Liver (tissue), 9 donors: ENCODE measurements around the gene ESPN. TPM values are rescaled to one million over a fixed set of nuclear protein-coding genes. Genes with fewer than 3 reads are reported as not detected.

Experiments used
- DNase-seq: peaks from one replicate; pipeline ENCODE4 v3.0.0-alpha.2; 2017; ENCODE audit warnings: low spot score
- H3K27ac ChIP-seq, 2 donors: one replicate each; pipeline ENCODE4 v1.7.0; 2013; ENCODE audit warnings: inconsistent platforms in 2 of 2, low read length in 2 of 2, control low read depth in 1 of 2, low read depth in 1 of 2, mild to moderate bottlenecking in 1 of 2
- H3K27me3 ChIP-seq, 4 donors: one replicate each; pipeline versions ENCODE4 v1.6.1 to v1.7.0; 2013; ENCODE audit warnings: low read length in 3 of 4, inconsistent platforms in 1 of 4, mild to moderate bottlenecking in 1 of 4, moderate library complexity in 1 of 4; ENCODE audit not compliant: control insufficient read depth in 4 of 4, insufficient read depth in 4 of 4
- H3K36me3 ChIP-seq, 4 donors: one replicate each; pipeline versions ENCODE4 v1.6.1 to v1.7.0; 2013; ENCODE audit warnings: low read length in 3 of 4, mild to moderate bottlenecking in 3 of 4, low read depth in 1 of 4, moderate library complexity in 1 of 4; ENCODE audit not compliant: control insufficient read depth in 4 of 4, insufficient read depth in 3 of 4
- H3K4me1 ChIP-seq, 4 donors: one replicate each; pipeline versions ENCODE4 v1.6.1 to v1.7.0; 2013; ENCODE audit warnings: low read length in 3 of 4, mild to moderate bottlenecking in 3 of 4, moderate library complexity in 1 of 4; ENCODE audit not compliant: control insufficient read depth in 4 of 4, insufficient read depth in 4 of 4
- H3K4me3 ChIP-seq, 3 donors: one replicate each; pipeline versions ENCODE4 v1.6.1 to v1.7.0; 2013; ENCODE audit warnings: low read length in 3 of 3, control low read depth in 1 of 3, low read depth in 1 of 3, mild to moderate bottlenecking in 1 of 3
- H3K9ac ChIP-seq, 2 donors: one replicate each; pipeline ENCODE4 v1.7.0; 2013; ENCODE audit warnings: low read length in 2 of 2, mild to moderate bottlenecking in 2 of 2, moderate library complexity in 2 of 2, control low read depth in 1 of 2, low read depth in 1 of 2
- H3K9me3 ChIP-seq, 4 donors: one replicate each; pipeline versions ENCODE4 v1.6.1 to v1.7.0; 2013; ENCODE audit warnings: low read length in 3 of 4; ENCODE audit not compliant: control insufficient read depth in 4 of 4
- EGR1 ChIP-seq, 2 donors: IDR thresholded peaks; 2 replicates each; pipeline ENCODE4 v1.6.1; 2016 to 2018; ENCODE audit warnings: antibody characterized with exemption in 2 of 2, low read depth in 2 of 2
- FOXA1 ChIP-seq: IDR thresholded peaks from 2 replicates; pipeline ENCODE4 v1.6.1; 2016; ENCODE audit warnings: antibody characterized with exemption
- FOXA2 ChIP-seq: IDR thresholded peaks from 2 replicates; pipeline ENCODE4 v1.6.1; 2016; ENCODE audit warnings: antibody characterized with exemption
- GABPA ChIP-seq, 2 donors: IDR thresholded peaks in 1 of 2; conservative IDR thresholded peaks in 1 of 2; 2 replicates each; pipeline ENCODE4 v1.6.1; 2016; ENCODE audit warnings: antibody characterized with exemption in 2 of 2, mild to moderate bottlenecking in 1 of 2, moderate library complexity in 1 of 2
- HNF4A ChIP-seq, 2 donors: conservative IDR thresholded peaks; 2 replicates each; pipeline ENCODE4 v1.6.1; 2016; ENCODE audit warnings: antibody characterized with exemption in 2 of 2, mild to moderate bottlenecking in 2 of 2
- HNF4G ChIP-seq: IDR thresholded peaks from 2 replicates; pipeline ENCODE4 v1.6.1; 2016; ENCODE audit warnings: antibody characterized with exemption
- JUND ChIP-seq, 2 donors: IDR thresholded peaks; 2 replicates each; pipeline ENCODE4 v1.6.1; 2016; ENCODE audit warnings: antibody characterized with exemption in 2 of 2
- NR2F2 ChIP-seq: IDR thresholded peaks from 2 replicates; pipeline ENCODE4 v1.6.1; 2016; ENCODE audit warnings: antibody characterized with exemption
- RAD21 ChIP-seq, 2 donors: IDR thresholded peaks; 2 replicates each; pipeline ENCODE4 v1.6.1; 2016; ENCODE audit warnings: antibody characterized with exemption in 2 of 2, mild to moderate bottlenecking in 2 of 2
- RXRA ChIP-seq, 2 donors: IDR thresholded peaks; 2 replicates each; pipeline ENCODE4 v1.6.1; 2017 to 2018; ENCODE audit warnings: antibody characterized with exemption in 2 of 2, mild to moderate bottlenecking in 1 of 2
- SP1 ChIP-seq: IDR thresholded peaks from 2 replicates; pipeline ENCODE4 v1.6.1; 2018; ENCODE audit warnings: antibody characterized with exemption, mild to moderate bottlenecking
- TAF1 ChIP-seq: conservative IDR thresholded peaks from 2 replicates; pipeline ENCODE4 v1.6.1; 2016; ENCODE audit warnings: antibody characterized with exemption, mild to moderate bottlenecking
- YY1 ChIP-seq: IDR thresholded peaks from 2 replicates; pipeline ENCODE4 v1.6.1; 2016; ENCODE audit warnings: antibody characterized with exemption, mild to moderate bottlenecking
- WGBS: extraction: QIAGEN DNeasy Blood & Tissue Kit; methylation state at CpG from one replicate; pipeline ENCODE4 v1.1.7; 2013; 5-methylcytosine and 5-hydroxymethylcytosine counted together
- polyA plus RNA-seq, 2 donors: library from polyadenylated mRNA; stranded (reverse) in 1 of 2; unstranded in 1 of 2; fragments of 200-250 nt in 1 of 2; fragments of >200 nt in 1 of 2; fragmentation: Nextera tagmentation in 1 of 2; extraction: Ambion mirVana in 1 of 2; gene quantifications; one replicate each; pipeline versions ENCODE4 v1.2.1 to v1.2.3, GENCODE V29; 2013 to 2015
- total RNA-seq, 2 donors: library from RNA; depleted of rRNA; stranded (reverse); fragments of >200 nt; gene quantifications; one replicate each; pipeline ENCODE4 v1.2.3, GENCODE V29; 2014
- TF ChIP-seq, protein P1 (sequence below): IDR thresholded peaks from 2 replicates; pipeline ENCODE4 v1.6.1; 2016; ENCODE audit warnings: antibody characterized with exemption
- TF ChIP-seq, protein P2 (sequence below): IDR thresholded peaks from 2 replicates; pipeline ENCODE4 v1.6.1; 2016; ENCODE audit warnings: antibody characterized with exemption
- TF ChIP-seq, protein P3 (sequence below): fragments of 150-350 bp; IDR thresholded peaks from 2 replicates; pipeline ENCODE4 v1.5.1; 2017; ENCODE audit warnings: improper control_type of control experiment, low read depth, low read length; ENCODE audit not compliant: missing input control
- TF ChIP-seq, protein P4 (sequence below): IDR thresholded peaks from 2 replicates; pipeline ENCODE4 v1.6.1; 2016; ENCODE audit warnings: antibody characterized with exemption
- TF ChIP-seq, protein P5 (sequence below): IDR thresholded peaks from 2 replicates; pipeline ENCODE4 v1.6.1; 2016; ENCODE audit warnings: antibody characterized with exemption, mild to moderate bottlenecking
- donor health status: healthy.
- donor health status: healthy.
- donor health status: healthy.
- donor health status: healthy.
- donor health status: healthy.

ESPN gene
- total and polyA plus RNA-seq, 4 donors = 61.5 to 103 (median 68.2) TPM

DNA sequence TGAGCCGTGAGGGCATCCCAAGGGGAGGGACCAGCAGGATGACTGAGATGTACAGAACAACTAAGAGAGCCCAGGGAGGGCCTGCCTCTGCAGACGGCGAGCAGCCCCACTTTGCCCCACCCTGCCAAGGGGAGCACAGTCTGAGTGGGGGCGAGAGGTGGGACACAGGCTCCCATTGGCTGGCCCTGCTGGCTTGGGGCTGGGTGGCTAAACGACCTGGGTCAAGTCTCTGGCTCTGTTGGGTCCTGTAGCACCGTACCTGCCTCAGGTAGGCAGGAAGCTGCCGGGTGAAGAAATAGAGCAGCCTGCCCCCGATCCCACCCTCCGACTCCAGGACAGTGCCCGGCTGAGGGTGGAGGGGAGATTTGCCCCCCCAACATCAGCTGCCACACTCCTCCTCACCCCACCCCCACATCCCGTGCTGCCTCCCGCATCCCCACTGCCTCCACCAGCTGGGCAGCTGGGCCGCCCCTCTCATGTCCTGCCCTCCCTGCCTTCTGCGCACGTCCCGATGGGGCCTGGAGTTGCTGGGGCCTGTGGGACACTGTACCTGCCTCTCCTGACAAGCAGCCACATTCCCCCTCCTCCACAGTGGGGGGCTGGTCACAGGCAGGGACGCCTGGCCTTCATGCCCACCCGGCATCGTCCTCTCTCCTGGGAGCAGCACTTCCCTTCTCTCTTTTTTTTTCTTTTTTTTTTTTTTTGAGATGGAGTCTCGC lies 79.5 kb downstream of the ESPN start (continued):
- TF ChIP-seq, protein P1, sequence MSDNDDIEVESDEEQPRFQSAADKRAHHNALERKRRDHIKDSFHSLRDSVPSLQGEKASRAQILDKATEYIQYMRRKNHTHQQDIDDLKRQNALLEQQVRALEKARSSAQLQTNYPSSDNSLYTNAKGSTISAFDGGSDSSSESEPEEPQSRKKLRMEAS = no peak
- TF ChIP-seq, protein P2, sequence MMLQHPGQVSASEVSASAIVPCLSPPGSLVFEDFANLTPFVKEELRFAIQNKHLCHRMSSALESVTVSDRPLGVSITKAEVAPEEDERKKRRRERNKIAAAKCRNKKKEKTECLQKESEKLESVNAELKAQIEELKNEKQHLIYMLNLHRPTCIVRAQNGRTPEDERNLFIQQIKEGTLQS = no peak
- TF ChIP-seq HNF4G (no peak), HNF4A (conservative IDR thresholded peaks at IDR 0.05) (no peak), SP1 (no peak), RAD21 (IDR thresholded peaks at IDR 0.05) (no peak)

DNA sequence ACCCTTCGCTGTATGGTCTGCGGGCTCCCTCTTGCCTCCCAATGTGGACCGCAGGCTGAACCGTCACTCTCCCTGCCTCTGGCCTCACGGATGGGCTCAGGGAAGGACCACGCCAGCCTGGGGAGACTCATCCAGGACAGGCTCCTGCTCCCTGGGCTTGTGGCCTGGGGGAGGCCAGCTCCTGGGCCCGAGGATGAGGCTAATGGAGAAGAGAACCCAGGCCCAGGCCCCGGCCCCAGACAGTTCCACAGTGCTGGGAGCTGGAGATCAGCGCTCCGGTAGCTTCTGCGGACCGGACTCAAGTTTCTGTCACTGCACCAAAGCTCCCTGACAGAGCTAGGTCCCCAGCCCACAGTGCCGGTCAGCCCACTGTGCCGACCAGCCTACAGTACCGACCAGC lies 80.3 kb downstream of the ESPN start:
- Histone ChIP-seq H3K4me1 (peaks cover 0 to 6% (median 0%) of the 10 kb centered on the region in 4 donors), H3K27ac (no peak overlapping the region), H3K9ac (no peak overlapping the region), H3K36me3 (no peaks in the 10 kb centered on the region), H3K27me3 (no peaks in the 10 kb centered on the region), H3K9me3 (no peaks in the 10 kb centered on the region), H3K4me3 (no peak overlapping the region)
- TF ChIP-seq, protein P1 = no peak
- TF ChIP-seq FOXA1 = no peak
- TF ChIP-seq HNF4A (conservative IDR thresholded peaks at IDR 0.05) = no peak
- no peak for TF ChIP-seq GABPA (IDR thresholded peaks at IDR 0.05 in 1 of 2, conservative IDR thresholded peaks at IDR 0.05 in 1 of 2)
- no peak for TF ChIP-seq EGR1 (IDR thresholded peaks at IDR 0.05; ENCODE audit: low read depth in 2 of 2)
- TF ChIP-seq JUND (IDR thresholded peaks at IDR 0.05) = no peak
- no peak for TF ChIP-seq YY1
- no peak for TF ChIP-seq RXRA (IDR thresholded peaks at IDR 0.05)
- TF ChIP-seq RAD21 (IDR thresholded peaks at IDR 0.05) = no peak
- TF ChIP-seq, protein P3, sequence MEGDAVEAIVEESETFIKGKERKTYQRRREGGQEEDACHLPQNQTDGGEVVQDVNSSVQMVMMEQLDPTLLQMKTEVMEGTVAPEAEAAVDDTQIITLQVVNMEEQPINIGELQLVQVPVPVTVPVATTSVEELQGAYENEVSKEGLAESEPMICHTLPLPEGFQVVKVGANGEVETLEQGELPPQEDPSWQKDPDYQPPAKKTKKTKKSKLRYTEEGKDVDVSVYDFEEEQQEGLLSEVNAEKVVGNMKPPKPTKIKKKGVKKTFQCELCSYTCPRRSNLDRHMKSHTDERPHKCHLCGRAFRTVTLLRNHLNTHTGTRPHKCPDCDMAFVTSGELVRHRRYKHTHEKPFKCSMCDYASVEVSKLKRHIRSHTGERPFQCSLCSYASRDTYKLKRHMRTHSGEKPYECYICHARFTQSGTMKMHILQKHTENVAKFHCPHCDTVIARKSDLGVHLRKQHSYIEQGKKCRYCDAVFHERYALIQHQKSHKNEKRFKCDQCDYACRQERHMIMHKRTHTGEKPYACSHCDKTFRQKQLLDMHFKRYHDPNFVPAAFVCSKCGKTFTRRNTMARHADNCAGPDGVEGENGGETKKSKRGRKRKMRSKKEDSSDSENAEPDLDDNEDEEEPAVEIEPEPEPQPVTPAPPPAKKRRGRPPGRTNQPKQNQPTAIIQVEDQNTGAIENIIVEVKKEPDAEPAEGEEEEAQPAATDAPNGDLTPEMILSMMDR = no peak
- TF ChIP-seq, protein P4, sequence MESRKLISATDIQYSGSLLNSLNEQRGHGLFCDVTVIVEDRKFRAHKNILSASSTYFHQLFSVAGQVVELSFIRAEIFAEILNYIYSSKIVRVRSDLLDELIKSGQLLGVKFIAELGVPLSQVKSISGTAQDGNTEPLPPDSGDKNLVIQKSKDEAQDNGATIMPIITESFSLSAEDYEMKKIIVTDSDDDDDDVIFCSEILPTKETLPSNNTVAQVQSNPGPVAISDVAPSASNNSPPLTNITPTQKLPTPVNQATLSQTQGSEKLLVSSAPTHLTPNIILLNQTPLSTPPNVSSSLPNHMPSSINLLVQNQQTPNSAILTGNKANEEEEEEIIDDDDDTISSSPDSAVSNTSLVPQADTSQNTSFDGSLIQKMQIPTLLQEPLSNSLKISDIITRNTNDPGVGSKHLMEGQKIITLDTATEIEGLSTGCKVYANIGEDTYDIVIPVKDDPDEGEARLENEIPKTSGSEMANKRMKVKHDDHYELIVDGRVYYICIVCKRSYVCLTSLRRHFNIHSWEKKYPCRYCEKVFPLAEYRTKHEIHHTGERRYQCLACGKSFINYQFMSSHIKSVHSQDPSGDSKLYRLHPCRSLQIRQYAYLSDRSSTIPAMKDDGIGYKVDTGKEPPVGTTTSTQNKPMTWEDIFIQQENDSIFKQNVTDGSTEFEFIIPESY = no peak
- TF ChIP-seq, protein P5, sequence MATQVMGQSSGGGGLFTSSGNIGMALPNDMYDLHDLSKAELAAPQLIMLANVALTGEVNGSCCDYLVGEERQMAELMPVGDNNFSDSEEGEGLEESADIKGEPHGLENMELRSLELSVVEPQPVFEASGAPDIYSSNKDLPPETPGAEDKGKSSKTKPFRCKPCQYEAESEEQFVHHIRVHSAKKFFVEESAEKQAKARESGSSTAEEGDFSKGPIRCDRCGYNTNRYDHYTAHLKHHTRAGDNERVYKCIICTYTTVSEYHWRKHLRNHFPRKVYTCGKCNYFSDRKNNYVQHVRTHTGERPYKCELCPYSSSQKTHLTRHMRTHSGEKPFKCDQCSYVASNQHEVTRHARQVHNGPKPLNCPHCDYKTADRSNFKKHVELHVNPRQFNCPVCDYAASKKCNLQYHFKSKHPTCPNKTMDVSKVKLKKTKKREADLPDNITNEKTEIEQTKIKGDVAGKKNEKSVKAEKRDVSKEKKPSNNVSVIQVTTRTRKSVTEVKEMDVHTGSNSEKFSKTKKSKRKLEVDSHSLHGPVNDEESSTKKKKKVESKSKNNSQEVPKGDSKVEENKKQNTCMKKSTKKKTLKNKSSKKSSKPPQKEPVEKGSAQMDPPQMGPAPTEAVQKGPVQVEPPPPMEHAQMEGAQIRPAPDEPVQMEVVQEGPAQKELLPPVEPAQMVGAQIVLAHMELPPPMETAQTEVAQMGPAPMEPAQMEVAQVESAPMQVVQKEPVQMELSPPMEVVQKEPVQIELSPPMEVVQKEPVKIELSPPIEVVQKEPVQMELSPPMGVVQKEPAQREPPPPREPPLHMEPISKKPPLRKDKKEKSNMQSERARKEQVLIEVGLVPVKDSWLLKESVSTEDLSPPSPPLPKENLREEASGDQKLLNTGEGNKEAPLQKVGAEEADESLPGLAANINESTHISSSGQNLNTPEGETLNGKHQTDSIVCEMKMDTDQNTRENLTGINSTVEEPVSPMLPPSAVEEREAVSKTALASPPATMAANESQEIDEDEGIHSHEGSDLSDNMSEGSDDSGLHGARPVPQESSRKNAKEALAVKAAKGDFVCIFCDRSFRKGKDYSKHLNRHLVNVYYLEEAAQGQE = no peak
- no peak for TF ChIP-seq TAF1
- TF ChIP-seq SP1 = no peak
- no peak for TF ChIP-seq FOXA2
- TF ChIP-seq HNF4G = no peak
- TF ChIP-seq NR2F2 = no peak
- TF ChIP-seq, protein P2 = no peak
- DNase-seq = no peak
- WGBS = 93% methylated on average over 15 of the region's 15 CpGs
